Left lung (tissue), 10 donors: ENCODE measurements around the gene DNAI7. TPM values are rescaled to one million over a fixed set of nuclear protein-coding genes. Genes with fewer than 3 reads are reported as not detected.
A peak's percentile ranks its signal among the peaks of the same experiment; 100 is the strongest.

Source experiments
- ATAC-seq: fragments of 200-7000 bp; cut with Tn5 transposase; one replicate; pipeline ENCODE4 v1.9.1; 2020; ENCODE audit warnings: moderate library complexity
- DNase-seq, 4 donors: peaks; one replicate each; pipeline ENCODE4 v3.0.0-alpha.2; 2013 to 2020
- H3K27ac ChIP-seq, 2 donors: fragments of 200-600 bp; sonication (generic) in 1 of 2; one replicate each; pipeline versions ENCODE4 v1.5.0 to v1.8.0; 2020 to 2021
- H3K27me3 ChIP-seq, 2 donors: fragments of 200-600 bp; sonication (generic) in 1 of 2; one replicate each; pipeline versions ENCODE4 v1.5.0 to v1.8.0; 2020 to 2021
- H3K36me3 ChIP-seq, 2 donors: fragments of 200-600 bp; sonication (generic) in 1 of 2; one replicate each; pipeline versions ENCODE4 v1.5.0 to v1.8.0; 2020 to 2021
- H3K4me1 ChIP-seq, 2 donors: fragments of 200-600 bp; one replicate each; pipeline ENCODE4 v1.8.0; 2021
- H3K4me3 ChIP-seq, 2 donors: fragments of 200-600 bp; sonication (generic) in 1 of 2; one replicate each; pipeline versions ENCODE4 v1.5.0 to v1.8.0; 2020 to 2021; ENCODE audit warnings: mild to moderate bottlenecking in 1 of 2
- H3K9me3 ChIP-seq, 2 donors: fragments of 200-600 bp; sonication (generic) in 1 of 2; one replicate each; pipeline versions ENCODE4 v1.5.0 to v1.8.0; 2020 to 2021
- CTCF ChIP-seq, 2 donors: fragments of 200-600 bp; sonication (generic) in 1 of 2; IDR thresholded peaks; one replicate each; pipeline versions ENCODE4 v1.5.0 to v1.8.0; 2021; ENCODE audit warnings: antibody characterized with exemption in 2 of 2
- intact Hi-C, 2 donors: fragments of 100-400 bp; cut with DNase I; formaldehyde crosslinking; loops; one replicate each; pipeline versions ENCODE4 v1.11.2 to v1.14.2; 2022
- polyA plus RNA-seq, 6 donors: library from polyadenylated mRNA; unstranded; fragments of 120-200 nt; gene quantifications; one replicate each; pipeline ENCODE4 v1.2.1, GENCODE V29; 2013; ENCODE audit not compliant: insufficient read length in 6 of 6
- total RNA-seq, 2 donors: library from RNA; stranded (reverse); fragmentation: NEBNext Ultra II Directional; extraction: Animal tissue kit (Norgen Biotek cat#: 25700); gene quantifications; one replicate each; pipeline ENCODE4 v1.2.1, GENCODE V29; 2021
- donor health status: DM: no; HTN: yes; CAD: no.
- donor health status: DM: no; HTN: no; CAD: no.

DNAI7 gene
- total and polyA plus RNA-seq, 8 donors, result 1.1 to 8.1 (median 4.2) TPM

- no peak for TF ChIP-seq CTCF (IDR thresholded peaks at IDR 0.05)
Observed at GRCh38 chr12:25074954-25075353, 120.0 kb downstream of the DNAI7 start.

GRCh38 chr12:25074113-25074512 lies 120.8 kb downstream of the DNAI7 start:
- no peaks in the 10 kb centered on the region for H3K36me3 ChIP-seq
- no peak for DNase-seq
- no peak for ATAC-seq
- H3K4me1 ChIP-seq, result peaks cover 0 to 45% of the 10 kb centered on the region in 2 donors
- no peak overlapping the region for H3K4me3 ChIP-seq
- no peaks in the 10 kb centered on the region for H3K9me3 ChIP-seq
- no peaks in the 10 kb centered on the region for H3K27me3 ChIP-seq
- TF ChIP-seq CTCF (IDR thresholded peaks at IDR 0.05), result no peak
- H3K27ac ChIP-seq, result peak overlapping the region in 1 of 2 donors; percentile 57
- intact Hi-C loops, result no loop called here

More at GRCh38 chr12:25074954-25075353, 120.0 kb downstream of the DNAI7 start:
- H3K27ac ChIP-seq, result no peak overlapping the region
- peaks cover 0 to 37% of the 10 kb centered on the region in 2 donors for H3K4me1 ChIP-seq
- no peak overlapping the region for H3K4me3 ChIP-seq
- DNase-seq (no peak), ATAC-seq (no peak)
- peaks cover 0 to under 1% of the 10 kb centered on the region in 2 donors for H3K36me3 ChIP-seq
- intact Hi-C loops, result no loop called here
- H3K27me3 ChIP-seq, result no peaks in the 10 kb centered on the region
- no peaks in the 10 kb centered on the region for H3K9me3 ChIP-seq

- DNase-seq (no peak), ATAC-seq (peak; percentile 35)
- H3K4me1 ChIP-seq, result peaks cover 0 to 46% of the 10 kb centered on the region in 2 donors
- H3K9me3 ChIP-seq, result no peaks in the 10 kb centered on the region
- intact Hi-C loops, result no loop called here
- TF ChIP-seq CTCF (IDR thresholded peaks at IDR 0.05), result no peak
- peaks cover 0 to 7% of the 10 kb centered on the region in 2 donors for H3K36me3 ChIP-seq
- peak overlapping the region in 1 of 2 donors; percentile 57 for H3K27ac ChIP-seq
- no peaks in the 10 kb centered on the region for H3K27me3 ChIP-seq
- no peak overlapping the region for H3K4me3 ChIP-seq
Observed at GRCh38 chr12:25072906-25073650, 121.9 kb downstream of the DNAI7 start.

- H3K4me3 ChIP-seq, result no peak overlapping the region
- DNase-seq (no peak), ATAC-seq (no peak)
- no peaks in the 10 kb centered on the region for H3K27me3 ChIP-seq
- peaks cover 0 to 46% of the 10 kb centered on the region in 2 donors for H3K4me1 ChIP-seq
- H3K27ac ChIP-seq, result peak overlapping the region in 1 of 2 donors; percentile 72
- H3K36me3 ChIP-seq, result peaks cover 0 to 24% of the 10 kb centered on the region in 2 donors
- intact Hi-C loops, result no loop called here
- no peaks in the 10 kb centered on the region for H3K9me3 ChIP-seq
- TF ChIP-seq CTCF (IDR thresholded peaks at IDR 0.05), result no peak
Observed at GRCh38 chr12:25071366-25071765, 123.6 kb downstream of the DNAI7 start.

- no peak for ATAC-seq
- Histone ChIP-seq H3K9me3 (no peaks in the 10 kb centered on the region), H3K4me1 (peaks cover 0 to 46% of the 10 kb centered on the region in 2 donors), H3K27ac (no peak overlapping the region), H3K4me3 (no peak overlapping the region), H3K36me3 (peaks cover 0 to 36% of the 10 kb centered on the region in 2 donors), H3K27me3 (no peaks in the 10 kb centered on the region)
- intact Hi-C loops, result no loop called here
- no peak for TF ChIP-seq CTCF (IDR thresholded peaks at IDR 0.05)
- DNase-seq, result no peak
Observed at GRCh38 chr12:25069224-25069623, 125.7 kb downstream of the DNAI7 start.
